Suppressor macrophage treated with lipopolysaccharide for 1 hour (primary cell): Measurements from ENCODE around the gene TNFRSF14.
"Not testable (repeated sequence)": the region's sequence is repeated elsewhere in the genome, so short reads cannot be mapped to it uniquely, and the experiment has no call there.

Experiments
- DNase-seq, 3 donors: peaks; one replicate each; pipeline ENCODE4 v3.0.0-alpha.2; 2020 to 2022

The TNFRSF14 gene

DNA sequence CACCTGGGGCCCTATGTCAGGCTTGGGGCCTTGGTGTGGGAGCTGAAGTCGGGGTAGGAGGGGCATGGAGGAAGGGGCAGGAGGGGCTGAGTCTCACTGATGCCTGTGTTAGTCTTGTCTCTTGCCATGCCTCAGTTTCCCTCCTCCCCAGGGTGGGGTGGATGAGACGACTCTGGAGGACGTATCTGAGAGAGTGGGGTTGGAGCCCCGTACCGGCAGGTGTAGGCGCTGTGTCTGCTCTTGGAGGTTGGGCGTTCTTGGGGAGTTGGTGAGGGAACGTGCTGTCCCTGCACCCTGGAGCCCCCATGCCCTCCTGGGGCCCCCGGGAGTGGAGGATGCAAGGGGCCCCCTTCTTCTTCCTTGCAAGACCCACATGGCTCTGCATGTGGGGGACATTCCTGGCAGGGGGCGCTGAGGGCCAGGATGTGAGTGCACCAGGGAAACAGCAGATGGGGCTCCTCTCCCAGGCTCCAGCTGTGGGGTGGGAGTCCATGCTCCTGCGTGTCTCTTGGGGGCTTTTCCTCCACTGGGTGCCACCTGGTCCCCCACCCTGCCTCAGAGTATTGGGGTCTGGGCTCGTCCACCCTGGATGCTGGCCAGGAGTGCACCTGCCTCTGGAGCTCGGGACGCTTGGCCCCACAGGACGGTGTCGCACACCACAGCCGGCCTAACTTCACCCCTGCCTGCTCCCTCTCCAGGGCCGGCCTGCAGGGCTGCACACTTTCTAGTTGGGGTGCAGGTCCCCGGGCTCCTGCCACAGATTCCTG, 1.4 kb upstream of the TNFRSF14 start:
- DNase-seq = peak; percentile 42 to 72 (median 50)

- peak; percentile 92 to 94 (median 92) for DNase-seq
Observed at GRCh38 chr1:2555634-2556276, 416 bp upstream of the TNFRSF14 start.

GRCh38 chr1:2556678-2557481, 709 bp downstream of the TNFRSF14 start:
- DNase-seq = peak in 1 of 3 donors; percentile 45

DNA sequence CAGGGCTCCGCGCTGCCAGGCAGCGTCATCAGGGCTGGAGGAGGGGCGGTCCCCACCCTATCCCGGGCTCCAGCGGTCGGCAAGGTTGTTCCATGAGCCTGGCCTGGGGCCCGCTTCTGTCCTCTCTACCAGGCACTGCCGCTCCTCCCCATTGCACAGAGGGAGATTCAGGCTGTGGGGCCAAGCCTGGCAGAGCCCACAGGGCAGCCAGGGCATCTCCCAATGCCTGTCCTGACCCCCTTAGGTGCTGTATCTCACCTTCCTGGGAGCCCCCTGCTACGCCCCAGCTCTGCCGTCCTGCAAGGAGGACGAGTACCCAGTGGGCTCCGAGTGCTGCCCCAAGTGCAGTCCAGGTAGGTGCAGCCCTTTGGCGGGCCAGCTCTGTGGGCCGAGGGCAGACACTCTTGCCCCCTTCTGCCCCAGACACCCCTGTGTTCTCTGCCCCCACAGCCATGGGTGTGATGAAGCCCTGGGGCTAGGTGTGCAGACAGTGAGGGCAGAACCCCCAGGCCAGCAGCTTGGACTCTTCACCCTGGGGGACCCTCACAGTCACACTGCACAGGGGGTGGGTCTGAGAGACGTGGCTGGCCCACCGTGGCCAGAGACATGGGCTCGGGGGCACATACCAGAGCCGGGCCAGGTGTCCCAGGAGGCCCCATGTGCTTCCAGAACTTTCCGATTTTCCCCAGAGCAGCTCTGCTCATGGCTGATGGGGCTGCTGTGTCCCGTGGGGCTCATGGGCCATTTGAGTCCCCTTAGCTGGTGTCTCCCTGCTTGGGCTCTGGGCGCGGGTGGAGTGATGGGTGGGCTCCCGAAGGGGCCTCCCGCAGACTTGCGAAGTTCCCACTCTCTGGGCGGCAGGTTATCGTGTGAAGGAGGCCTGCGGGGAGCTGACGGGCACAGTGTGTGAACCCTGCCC, 1.6 kb downstream of the TNFRSF14 start:
- DNase-seq = no peak

DNA sequence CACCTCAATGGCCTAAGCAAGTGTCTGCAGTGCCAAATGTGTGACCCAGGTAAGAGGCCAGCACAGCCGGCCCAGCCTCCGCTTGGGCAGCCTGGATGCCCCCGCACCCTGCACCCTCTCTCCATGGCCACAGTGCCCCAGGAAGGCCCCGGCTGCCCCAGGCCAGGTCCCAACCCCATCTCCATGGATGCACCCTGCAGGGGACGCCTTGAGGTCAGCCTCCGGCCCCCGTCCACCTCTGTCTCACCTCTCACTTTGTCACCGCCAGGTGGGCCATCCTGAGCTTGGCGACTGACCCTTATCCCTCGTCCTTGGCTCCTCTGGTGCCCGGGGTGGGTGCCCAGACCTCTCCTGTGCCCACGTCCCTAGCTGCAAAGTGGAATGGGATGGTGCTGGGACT, 2.2 kb downstream of the TNFRSF14 start:
- no peak for DNase-seq

- no peak for DNase-seq
Observed at GRCh38 chr1:2558861-2559260, 2.7 kb downstream of the TNFRSF14 start.

DNA sequence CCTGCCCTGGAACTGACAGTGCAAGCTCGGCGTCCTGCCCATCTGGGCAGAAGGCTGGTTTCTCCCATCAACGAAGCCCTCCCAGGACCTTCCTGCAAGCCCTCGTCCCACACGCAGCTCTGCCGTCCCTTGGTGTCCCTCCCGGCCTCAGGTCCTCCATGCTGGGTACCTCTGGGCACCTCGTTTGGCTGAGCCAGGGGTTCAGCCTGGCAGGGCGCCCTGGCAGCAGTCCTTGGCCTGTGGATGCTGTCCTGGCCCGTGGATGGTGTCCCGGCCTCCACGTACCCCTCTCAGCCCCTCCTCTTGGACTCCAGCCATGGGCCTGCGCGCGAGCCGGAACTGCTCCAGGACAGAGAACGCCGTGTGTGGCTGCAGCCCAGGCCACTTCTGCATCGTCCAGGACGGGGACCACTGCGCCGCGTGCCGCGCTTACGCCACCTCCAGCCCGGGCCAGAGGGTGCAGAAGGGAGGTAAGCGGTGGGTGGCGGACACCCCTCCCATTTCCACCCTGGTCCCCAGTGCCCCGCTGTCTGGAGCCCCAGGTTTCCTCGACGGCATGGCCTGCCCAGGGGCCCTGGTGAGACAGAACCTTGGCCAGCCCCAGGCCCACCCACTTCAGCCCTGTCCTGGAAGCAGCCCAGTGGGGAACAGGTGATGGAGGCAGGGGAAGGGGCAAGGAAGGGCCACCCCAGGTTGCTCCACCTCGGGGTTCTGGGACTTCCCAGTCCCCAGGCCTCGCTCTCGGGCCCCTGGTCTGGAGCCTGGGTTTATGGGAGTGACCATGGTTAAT, 3.5 kb downstream of the TNFRSF14 start:
- DNase-seq = no peak

DNA sequence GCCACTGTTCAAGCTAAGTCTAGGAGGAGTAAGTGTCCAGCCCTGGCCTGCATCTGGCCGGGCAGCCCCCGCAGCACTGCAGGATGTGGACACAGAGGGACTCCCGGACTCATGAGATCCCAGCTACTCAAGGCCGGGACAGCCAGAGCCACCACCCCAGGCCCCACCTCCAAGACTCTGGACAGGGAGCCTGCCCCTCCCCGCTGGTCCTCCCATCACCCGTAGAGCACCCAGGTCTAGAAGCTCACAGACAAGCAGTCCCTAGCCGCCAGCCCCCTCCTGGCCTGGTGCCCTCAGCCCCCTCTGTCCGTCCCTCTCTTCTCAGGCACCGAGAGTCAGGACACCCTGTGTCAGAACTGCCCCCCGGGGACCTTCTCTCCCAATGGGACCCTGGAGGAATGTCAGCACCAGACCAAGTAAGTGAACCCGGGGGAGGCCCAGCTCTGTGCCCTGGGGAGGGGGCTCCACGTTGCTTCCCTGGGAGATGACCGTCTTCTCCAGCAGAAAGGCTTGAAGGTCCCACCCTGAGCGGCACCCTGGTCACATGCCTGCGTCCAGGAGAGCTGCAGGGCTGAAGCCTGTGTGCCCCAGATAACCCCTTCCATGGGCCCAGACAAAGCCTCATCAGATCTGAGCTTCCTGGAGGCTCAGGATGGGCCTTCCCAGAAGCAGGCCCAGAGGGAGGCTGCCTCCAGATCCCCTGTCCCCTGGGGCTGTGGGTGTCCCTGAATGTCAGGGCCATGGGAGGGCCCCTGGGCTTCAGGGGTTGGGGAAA, 4.3 kb downstream of the TNFRSF14 start:
- DNase-seq = no peak

GRCh38 chr1:2561446-2561845, 5.3 kb downstream of the TNFRSF14 start:
- DNase-seq = no peak

- DNase-seq = peak; percentile 33 to 57 (median 41)
Observed at GRCh38 chr1:2561898-2562895, 6.0 kb downstream of the TNFRSF14 start.

- DNase-seq = no peak
Observed at GRCh38 chr1:2563205-2563604, 7.0 kb downstream of the TNFRSF14 start.

GRCh38 chr1:2564006-2564814, 8.0 kb downstream of the TNFRSF14 start:
- DNase-seq = no peak

GRCh38 chr1:2564815-2565374, 8.7 kb downstream of the TNFRSF14 start:
- no peak for DNase-seq

DNA sequence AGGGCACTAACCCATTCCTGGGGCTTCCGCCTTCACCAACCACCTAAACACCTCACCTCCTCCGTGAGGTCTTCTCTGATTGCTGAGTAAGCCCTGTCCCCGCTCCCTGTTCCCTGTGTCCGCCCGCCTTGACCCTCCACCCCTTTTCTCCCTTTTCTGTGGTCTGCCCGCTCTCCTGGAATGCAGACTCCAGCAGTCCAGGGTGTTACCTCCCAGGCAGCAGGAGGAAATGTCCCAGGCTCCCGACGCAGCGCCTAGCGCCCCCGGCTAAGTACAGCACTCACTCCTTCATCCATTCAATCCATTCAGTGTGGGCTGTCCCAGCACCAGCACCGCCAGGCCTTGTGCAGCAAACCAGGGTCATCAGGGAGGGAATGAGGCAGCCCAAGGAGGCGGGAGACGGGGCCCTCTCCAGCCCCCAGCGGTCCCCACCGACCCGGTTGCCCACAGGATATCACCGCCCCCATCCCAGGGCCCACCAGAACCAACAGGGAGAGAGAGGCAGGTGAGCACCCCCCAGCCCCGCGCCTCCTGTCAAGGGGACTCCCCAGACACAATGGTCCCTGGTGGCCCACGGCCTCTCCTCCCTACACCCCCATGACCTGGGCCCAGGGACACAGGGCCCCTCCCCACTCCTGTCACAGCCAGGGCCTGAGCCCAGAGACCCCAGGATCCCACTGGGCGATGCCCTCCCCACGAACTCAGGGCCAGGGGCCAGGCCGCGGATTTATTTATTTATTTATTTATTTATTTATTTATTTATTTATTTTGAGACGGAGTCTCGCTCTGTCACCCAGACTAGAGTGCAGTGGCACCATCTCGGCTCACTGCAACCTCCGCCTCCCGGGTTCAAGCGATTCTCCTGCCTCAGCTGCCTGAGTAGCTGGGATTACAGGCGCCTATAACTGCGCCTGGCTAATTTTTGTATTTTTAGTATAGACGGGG, 10.2 kb downstream of the TNFRSF14 start:
- no peak for DNase-seq

DNA sequence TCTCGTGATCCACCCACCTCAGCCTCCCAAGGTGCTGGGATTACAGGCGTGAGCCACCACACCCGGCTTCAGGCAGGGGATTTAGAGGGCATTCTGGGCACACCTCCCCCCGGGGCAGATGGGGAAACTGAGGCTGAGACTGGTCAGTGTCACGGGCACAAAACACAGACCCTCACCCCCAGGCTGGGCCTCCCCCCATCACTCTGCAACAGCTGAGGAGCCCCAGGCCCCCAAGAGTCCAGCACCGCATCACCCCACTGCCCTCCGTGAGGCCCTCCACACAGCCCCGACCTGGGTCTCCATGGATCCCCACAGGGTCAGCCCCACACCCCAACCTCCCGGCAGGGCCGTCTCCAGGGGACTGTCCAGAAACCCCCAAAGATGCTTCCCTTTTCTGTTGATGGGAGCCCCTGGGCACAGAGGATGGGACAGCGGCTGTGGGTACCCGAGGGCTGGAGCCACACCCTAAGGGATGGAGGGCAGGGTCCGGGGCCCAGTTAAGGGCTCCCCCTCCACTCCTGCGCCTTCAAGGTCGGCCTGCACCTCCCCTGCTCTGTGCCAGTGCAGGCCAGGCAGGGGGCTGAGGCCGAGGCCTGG, 11.0 kb downstream of the TNFRSF14 start:
- DNase-seq = no peak

DNA sequence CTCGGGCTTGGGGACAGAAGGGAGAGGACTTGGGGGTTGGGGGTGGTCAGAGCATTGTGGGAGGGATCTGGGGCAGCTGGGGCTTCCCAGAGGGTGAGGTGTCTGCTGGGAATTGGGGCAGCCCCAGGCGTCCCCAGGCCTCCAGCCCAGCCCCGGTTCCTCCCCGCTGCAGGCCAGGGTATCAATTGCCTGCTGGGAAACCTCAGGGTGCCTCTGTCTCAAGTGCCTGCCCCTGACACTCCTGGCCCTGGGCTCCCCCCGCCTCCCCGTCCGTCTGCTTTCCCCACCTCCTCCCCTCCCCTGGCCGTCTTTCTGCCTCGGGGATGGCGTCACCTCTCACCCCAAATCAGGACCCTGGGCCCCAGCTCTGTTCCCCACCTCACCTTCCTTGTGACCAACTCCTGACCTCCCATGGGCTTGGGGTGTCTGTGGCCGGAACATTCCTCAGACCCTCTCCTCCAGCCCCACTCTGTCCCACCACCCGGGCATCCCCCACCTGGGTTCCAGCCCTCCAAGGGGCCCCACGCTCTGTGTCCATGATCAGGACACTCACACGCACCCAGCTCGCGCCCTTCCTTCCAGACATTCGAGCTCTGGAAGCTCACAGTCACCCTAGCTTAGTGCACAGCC, 12.1 kb downstream of the TNFRSF14 start:
- not testable (repeated sequence) for DNase-seq
